Fibroblast of skin of right biceps (primary cell): ENCODE data around the gene UTS2B.
"Not testable (repeated sequence)": the region's sequence is repeated elsewhere in the genome, so short reads cannot be mapped to it uniquely, and the experiment has no call there.

Experiments
- DNase-seq: peaks from one replicate; pipeline ENCODE4 v3.0.0-alpha.2; 2013

Gene UTS2B

DNA sequence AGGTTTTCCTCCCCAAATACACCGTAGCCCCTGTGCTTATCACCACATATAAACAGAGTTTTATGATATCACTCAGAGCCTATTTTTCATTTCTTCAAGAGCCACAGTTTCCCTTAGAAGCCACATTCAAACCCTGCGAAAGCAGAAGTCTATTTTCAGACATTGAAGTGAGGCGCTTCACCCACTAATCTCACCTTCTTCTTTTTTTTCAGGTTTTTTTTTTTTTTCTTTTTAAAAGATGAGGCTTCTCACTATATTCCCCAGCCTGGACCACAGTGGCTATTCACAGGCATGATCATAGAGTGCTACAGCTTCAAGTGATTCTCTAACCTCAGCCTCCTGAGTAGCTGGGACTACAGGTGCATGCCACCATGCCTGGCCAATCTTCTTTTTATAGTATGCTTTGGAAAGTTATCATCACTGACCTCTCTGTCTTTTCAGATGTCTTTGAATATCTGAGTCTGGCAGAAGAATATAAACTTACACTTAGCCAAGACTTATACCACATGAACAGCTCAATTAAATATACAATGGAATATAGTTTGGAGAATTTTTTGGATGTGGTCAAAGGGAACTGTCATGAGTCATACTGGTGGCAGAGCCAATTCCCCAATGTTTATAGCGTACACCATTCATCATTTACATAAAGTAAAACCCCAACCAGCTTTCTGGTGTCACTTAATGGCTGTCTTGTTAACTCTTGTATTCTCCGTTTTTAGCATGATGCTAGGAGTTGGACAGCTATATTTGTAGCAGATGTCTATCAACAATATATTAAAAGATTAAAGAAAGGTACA, 60.8 kb downstream of the UTS2B start:
- no peak for DNase-seq

DNA sequence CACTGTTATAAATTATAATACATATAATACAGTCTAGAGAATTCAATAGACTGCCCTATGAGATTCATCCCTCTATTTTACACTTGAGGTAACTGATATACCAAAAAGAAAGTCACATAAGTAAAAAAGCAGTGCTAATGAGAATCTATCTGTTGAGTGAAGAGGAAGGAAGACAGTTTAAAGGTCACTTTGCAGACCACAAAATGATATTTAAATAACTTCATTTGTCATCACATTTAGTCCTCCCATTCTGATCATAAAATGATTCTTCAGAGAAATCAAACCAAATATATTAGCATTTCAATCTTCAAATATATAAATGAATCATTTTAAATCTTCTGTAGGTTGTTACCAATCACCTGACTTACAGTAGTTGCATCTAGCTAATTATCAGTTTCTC, 61.6 kb downstream of the UTS2B start:
- DNase-seq, result no peak

DNA sequence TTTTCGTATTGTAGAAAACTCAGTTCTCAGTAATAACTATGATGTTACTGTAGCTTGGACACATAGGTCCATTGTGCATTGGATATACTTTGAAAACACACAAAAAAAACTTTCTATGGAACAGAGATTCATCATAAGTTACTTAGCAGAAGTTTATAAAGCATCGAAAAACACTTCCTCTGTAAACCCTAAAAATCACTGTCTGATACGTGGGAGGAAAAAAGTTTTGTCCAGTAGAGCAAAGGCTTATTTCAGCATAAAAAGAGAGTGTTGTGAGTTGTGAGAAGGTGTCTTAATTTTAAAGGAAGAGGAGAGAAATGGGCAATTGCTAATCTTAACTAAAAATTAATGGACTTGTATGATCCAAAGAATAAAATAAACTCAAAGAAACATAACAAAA, 66.5 kb downstream of the UTS2B start:
- no peak for DNase-seq

DNA sequence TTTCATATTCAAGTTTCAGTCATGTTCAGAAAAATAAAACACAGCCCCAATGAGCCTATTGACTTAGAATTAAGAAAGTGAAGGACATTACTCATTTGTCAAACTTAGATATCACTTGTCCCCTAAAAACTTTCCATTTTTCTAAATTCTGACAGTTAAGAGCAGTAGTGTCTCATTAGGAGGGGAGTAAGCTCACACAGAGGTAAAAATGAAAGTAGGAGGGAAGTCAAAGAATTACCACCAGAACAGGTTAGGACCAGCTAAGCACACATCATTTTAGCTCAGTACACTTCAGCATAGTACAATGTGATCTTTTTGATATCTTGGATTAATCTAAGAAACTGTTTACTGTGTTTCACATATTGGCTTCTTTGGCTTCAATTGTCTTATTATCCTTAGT, 67.0 kb downstream of the UTS2B start:
- no peak for DNase-seq

DNA sequence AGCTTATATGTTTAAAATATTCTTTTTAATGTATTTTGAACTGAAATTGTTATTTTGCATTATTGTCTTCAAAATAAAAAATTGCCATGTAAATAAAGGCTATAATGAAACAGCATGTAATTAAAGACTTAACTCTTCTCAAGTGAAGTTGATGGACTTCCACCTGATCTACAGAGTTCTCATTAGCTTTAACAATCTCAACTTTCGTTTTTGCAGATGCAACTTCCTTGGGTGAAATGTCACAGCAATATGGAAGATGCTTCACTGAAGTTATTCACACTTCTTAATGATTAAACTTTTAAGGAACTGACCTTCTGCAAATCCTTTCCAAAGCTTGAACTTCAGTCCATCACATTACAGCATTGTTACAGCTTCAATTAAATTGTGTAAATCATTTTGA, 67.7 kb downstream of the UTS2B start:
- DNase-seq, result no peak

DNA sequence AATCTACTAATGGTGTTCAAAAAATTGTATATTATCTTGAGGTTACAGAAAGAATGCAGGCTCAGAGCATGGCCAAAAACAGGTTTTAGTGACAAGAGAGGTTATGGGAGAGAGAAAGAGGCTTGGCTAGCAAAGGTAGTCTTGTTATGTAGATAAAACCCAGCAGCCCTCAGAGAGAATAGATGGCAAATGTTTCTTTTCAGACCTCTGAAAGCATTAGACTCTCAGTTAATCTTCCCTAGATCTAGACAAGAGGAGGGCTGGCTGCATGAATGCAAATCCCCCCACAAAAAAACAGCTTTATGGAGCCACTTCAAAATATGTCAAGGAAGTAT, 69.1 kb downstream of the UTS2B start:
- no peak for DNase-seq

DNA sequence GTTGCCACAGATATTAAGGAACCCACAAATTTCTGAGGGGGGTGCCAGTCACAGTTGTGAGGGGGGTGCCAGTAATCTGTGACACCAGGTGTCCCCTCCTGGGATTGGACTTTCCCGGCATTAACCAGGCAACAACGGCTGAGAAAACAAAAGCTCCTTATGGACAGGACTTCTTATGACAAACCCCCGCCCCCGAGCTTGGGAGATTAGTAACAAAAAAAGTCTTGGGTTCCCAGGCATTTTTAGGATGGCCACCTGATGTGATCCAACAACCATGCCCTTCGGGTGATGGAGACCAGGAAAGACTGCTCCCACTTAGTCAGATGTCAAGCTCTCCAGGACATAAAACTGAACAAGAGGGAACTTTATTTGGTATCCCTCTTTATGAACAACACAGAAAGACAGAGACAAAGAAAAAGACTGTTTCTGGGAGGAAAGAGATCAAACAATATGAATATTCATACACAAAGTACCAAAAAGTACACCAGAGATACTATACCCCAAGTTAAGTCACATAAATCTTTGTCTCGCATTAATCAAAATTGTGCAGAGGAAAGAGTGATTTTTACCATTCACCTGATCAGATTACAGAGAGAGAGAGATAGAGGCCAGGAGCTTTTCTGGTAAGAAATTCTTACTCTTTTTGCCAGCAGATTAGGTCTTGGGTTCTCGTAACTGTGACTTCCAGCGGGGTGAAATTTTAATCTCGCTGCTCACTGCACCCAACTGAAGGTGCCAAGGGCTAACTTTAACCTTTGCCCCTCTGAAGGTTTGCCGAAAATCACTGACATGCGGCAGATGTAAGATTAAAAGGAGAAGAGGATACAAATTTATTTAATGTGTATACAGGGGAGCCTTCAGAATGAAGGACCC, 69.7 kb downstream of the UTS2B start:
- no peak for DNase-seq

DNA sequence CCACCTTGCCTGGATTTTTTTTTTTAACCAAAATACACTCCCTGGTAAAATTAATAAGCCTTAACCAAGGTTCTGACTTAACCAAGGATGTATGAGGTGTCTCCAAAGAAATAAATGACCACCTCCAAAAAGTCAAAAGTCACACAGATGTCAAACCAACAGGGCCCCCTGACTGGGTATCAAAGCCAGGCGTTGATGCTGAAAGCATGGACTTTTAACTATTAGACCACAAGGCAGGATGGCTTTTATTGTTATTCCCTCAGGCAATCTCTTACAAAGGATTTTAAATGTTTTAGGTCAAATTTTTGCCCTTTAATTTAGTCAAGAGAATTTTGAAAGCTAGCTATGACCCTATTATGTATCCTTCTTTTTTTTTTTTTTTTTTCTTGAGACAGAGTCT, 70.8 kb downstream of the UTS2B start:
- no peak for DNase-seq

DNA sequence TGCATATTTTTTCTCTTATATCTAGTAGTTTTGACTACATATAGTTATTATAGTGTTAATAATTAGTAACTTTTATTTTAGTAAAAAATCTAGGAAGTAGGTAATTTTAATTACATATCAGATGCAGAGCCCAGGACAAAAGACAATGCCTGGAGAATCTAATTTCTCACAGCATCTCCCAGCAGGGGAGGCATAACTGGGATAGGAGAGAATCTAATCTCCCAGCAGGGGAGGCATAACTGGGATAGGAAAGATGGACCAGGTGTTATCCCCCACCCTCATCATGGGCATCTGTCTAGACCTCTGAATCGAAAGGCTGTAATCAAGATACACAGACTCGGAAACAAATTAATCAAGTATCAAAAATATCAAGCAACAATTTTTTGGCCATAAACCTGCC, 73.0 kb downstream of the UTS2B start:
- DNase-seq, result no peak

DNA sequence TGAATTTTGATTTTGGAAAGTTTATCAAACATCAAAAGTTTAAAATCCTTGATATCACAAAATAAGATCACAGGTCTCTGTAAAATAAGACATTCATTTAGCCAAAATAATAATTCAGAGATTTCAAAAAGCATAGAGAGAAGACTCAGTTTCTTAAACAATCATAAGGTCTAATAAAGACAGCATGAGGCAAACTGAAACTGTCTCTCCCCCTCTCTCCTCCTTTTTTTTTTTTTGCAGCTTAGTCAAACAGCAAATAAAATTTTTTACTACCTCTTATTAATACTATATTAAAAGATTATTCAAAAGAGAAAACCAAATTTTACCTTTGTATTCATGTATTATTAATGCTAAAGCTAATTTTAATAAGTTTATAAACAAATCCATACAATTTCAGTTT, 73.9 kb downstream of the UTS2B start:
- no peak for DNase-seq

DNA sequence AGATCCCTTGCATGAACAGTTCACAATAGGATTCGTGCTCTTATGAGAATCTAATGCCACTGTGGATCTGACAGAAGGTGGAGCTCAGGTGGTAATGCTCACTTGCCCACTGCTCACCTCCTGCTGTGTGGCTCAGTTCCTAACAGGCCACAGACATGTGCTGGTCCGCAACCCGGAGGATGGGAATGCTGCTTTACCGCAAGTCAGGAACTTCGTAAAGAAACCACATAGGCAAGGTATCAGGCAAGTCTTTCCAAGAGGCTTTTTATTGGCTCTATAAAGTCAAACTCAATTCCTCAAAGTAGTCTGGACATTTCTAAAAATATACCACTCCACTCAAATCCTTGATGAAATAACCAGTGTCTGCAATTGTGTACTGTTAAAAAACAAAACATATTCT, 75.2 kb downstream of the UTS2B start:
- DNase-seq, result no peak

DNA sequence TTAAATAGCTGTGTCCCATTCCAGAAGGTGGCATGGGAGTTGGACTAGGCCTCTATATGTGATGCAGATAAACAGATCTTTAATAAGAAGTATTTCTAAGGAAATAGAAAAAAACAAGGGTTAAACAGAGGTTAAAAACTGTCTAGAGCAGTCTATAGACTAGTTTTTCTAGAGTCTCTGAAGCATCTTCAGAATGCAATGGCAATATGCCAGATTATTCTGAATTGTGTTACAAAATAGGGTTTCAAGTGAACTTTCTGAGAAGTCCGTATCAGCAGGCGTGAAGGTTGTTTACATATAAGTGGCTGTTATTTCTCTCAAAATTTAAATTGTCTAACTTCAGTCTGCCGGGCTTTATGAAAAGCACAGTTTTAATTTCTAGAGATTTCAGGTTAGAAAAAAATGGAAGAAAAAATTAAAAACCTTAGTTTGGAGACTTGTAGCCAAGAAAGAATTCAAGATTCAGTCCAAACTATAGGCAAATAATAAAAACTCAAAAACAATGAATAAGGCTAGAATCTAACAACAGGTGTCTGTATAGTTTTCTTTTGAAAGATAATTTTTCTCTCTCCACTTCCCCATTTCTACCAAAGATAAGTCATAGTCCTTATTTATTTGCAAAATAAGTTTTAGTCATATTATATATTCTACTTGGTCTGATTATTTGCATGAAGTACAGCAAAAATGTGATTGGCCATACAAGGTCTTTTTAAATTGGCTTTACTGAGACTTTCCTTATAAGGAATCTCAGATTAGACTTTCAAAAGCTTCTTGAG, 76.0 kb downstream of the UTS2B start:
- peak; percentile 28 for DNase-seq

DNA sequence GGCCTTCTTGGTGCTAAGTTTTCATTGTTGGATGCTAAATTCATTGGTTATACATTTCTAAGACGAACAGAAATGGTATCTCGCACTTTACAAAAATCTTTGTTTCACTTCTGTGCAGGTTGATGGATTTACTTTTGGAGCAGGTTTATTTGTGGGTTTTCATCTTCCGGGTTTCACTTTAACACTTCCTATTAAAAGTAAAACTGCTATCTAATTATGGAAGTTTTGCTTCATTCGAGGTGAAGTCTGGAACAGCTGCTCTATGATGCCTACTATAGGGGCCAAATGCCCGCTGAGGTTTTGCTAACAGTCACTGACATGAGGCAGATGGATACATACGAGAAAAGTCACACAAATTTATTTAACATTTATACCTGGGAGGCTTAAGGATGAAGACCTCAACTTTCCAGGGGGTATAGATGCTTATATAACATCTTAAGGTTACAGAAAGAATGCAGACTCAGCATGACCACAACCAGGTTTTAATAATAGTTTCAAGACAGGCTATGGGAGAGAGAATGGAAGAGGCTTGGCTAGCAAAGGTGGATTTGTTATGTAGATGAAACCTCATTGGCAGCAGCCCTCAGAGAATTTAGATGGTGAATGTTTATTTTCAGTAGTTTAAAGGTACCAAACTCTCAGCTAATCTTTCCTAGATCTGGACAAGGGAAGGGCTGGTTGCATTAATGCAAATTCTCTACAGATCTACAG, 77.1 kb downstream of the UTS2B start:
- DNase-seq, result no peak

DNA sequence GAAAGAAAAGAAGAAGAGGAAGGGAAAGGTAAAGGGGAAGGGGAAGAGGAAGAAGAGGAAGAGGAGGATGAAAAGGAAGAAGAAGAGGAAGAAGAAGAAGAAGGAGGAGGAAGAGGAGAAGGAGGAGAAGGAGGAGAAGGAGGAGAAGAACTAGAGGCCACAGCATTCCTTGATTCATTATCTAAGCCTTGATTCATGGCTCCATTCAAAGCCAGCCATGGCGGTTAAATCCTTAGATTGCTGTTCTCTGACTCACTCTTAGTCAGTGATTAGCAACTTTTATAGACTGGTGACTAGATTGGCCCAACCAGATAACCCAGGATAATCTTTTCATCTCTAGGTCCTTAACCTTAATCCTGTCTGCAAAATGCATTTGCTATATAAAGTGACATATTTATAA, 83.7 kb downstream of the UTS2B start:
- DNase-seq, result peak; percentile 89

DNA sequence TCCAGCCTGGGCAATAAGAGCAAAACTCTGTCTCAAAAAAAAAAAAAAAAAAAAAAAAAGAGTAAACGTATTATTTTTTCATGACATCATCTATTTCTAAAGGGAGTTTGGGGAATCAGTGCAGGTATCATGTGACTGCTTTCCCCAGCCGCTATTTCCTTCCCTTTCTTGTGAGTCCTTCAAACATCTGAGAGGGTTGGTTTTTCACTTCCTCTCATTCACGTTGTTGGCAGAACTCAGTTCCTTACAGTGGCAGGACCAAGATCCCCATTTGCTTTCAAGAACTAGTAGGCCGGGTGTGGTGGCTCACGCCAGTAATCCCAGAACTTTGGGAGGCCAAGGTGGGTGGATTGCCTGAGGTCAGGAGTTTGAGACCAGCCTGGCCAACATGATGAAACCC, 84.3 kb downstream of the UTS2B start:
- not testable (repeated sequence) for DNase-seq

DNA sequence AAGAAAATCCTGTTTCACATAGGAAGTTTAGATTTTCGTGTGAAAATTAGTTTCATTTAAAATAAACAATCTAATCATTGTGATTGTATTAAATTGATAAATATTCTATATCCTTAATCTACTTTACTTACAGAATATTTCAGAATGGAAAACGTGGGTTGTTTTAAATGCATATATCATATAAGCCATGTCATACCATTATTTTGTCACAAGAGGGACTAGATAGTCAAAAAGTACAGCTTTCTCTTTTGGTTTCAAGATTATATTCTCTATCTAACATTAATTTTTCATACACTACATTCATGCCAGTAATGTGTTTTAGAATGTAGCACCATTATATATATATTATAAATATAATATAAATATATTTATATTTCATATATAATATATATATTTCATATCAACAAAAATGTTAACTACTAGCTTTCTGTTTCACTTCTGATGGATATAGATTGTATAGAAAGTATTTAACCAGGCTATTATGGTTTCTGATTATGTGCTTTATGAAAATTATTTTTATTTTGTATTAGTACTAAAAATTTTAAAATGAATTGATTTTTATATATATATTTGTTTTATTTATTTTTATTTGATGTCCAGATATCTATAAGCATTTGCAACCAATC, 86.0 kb downstream of the UTS2B start:
- peak; percentile 22 for DNase-seq

DNA sequence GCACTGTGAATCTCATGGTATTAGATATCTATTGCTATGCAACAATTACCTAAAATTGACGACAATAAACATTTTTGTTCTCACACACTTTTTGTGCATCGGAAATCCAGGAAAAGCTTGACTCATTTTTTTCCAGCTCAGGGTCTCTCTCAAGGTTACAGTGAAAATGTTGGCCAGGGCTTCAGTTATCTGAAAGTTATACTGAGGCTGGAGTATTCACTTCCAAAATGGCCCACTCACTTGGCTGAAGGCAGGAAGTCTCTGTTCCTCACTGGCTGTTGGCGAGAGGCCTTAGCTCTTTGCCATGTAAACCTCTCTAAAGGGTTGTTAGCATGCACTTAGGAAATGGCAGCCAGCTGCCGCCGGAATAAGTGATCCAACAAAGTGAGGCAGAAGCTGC, 89.8 kb downstream of the UTS2B start:
- DNase-seq, result no peak

DNA sequence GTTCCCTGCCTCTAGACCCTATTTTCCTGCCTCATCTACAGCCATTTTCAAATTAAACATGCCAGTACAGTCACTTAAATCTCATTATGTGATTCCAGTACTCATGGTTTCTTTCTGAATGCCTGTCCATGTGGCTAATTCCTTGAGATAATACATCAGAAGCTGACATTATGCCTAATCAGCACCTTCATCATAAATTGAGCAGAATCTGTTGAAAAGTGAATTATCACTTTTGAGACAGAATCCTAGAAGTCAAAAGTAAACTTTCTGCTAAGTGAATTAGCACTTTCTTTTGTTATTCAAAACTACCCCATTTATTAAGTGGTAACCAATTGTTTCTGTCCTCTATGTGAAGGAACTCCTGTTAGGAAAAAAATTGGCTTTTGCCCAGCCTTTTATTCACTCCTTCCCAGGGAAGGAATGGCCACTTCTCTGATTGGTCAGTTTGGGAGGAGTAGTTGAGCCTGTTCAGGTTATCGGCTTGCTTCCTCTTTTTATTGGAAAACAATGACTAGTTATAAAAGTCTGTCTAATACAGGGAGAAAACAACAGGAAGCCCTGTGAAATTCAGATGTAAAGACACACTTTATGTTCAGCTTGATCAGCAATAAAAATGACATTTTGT, 90.8 kb downstream of the UTS2B start:
- DNase-seq, result no peak

DNA sequence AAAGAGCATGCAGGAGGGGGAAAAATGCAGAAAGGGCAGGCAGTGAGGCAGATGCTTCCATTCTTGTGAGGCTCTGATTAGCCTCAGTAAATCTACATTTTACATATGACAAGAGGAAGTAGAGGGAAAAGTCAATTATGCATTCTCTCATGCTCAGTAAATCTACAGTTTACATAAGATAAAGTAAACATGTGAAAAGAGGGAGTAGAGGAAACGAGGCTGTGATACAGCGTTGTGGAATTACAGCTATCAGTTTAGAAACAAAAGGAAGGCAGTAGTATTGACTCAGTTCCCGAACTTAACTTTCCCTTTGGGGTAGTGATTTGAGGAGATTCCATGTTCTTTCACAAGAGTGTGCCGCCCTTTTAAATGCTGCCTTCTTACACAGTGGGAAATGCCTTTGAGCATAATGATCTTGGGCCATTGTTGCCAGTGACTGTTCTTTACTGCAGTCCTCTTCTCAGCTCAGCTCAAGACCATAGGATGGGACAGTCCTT, 92.0 kb downstream of the UTS2B start:
- DNase-seq, result peak; percentile 60

DNA sequence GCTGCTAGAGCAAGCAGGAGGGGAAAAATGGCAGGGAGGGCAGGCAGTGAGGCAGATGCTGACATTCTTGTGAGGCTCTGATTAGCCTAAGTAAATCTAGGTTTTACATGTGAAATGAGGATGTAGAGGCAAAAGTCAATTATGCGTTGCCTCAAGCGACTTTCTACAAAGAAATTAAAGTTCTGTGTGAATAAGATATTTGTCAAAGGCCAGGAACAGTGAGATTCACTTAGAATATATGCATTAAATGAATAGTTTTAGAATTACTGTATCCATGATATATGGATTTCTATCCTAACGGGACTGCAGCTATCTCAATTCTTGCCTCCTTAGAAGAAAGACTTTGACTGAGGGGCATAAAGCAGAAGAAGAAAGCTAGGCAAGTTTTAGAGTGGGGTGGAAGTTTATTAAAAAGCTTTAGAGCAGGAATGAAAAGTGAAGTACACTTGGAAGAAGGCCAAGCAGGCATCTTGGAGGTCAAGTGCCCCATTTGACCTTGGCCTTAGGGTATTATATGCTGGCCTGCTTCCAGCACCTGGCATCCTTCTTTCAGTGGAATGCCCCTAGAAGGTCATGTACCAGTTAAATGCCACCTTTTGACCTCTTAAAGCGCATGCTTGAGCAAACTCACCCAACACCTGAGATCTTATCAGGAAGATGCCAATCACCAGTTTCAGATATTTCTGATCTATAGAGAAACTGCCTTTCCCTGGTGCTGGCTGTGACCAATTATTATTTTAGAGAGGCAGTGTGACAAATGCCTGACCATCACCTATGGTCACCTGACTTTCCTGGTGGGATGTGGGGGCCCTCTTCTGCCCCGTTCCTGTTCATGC, 93.1 kb downstream of the UTS2B start:
- no peak for DNase-seq

DNA sequence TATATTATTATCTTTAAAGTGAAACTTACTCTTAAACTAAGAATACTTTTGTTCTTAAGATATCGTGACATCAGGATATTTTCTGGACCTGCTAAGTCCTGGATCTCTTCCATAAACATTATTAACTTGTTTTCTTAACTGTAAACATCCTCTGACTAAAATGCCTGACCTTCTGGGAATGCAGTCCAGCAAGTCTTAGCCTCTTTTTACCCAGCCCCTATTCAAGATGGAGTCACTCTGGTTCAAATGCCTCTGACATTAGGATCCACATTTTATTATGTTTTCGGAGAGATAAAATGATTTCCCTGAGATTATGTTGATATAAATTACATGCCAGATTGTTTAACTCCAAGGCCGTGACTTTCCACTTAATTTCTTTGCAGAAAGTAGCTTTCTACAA, 93.7 kb downstream of the UTS2B start:
- DNase-seq, result peak; percentile 56
